GM19452 (cell line): ENCODE measurements around the gene MTARC2.
A peak's percentile ranks its signal among the peaks of the same experiment; 100 is the strongest.

Source experiments
- ATAC-seq: cut with Tn5 transposase; IDR thresholded peaks from one replicate; pipeline ENCODE4 v1.9.1; 2021; ENCODE audit not compliant: unreplicated experiment

Gene MTARC2

DNA sequence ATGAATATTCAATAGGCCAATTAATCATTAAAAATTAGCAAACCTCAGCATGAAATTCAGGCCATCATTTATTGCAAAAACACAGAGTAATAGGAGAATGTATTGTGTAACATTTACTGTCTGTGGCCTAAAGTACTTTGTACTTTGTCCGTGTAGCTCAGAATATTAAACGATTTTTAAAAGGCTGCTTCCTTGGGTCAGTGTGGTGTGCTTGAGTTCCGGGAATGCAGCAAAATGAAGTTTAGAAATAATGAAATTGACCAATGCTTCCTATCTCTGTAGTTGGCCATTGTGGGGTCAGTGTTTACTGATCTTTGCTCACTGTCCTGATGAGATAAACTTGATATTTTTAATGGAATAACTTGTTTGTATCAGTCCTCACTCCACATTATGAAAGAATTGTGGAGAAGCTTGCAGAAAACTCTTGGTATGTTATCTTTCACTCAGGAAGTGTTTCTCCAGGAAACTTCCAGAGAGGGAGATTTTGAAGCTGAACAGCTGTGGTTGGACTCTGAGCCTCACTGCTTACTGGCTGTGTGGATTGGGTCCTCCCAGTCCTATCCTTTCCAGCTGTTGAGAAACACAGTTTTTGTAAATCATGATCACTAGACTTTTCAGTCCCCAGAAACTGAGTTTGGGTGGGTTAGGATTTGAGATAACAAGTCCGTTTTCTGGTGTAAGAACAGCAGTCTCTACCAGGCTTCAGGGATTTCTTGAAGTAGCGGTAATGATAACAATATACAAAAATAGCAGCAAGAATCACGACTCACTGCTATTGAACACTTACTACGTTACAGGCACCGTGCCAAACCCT lies 19.4 kb downstream of the MTARC2 start:
- ATAC-seq: no peak

DNA sequence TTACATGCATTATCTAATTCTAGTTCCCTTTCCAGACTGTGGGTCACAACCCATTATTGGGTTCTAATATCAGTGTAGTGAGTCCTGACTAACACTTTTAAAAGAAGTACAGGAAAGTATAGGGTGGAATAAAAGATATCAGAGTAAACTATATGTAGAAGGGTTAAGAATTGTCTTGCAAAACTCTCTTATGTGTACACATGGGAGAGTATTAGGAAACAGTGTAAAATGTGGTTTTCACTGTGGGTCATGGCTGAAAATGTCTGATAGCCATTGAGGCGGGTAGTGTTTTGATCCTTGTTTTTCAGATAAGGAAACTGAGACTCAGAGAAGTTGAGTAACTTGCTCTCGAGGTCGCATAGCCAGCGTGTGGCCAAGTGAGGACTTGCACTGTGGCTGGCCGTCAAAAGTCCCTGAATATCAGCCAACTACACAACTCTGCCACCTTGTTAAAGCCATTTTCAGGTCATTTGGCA lies 20.0 kb downstream of the MTARC2 start:
- ATAC-seq: no peak

DNA sequence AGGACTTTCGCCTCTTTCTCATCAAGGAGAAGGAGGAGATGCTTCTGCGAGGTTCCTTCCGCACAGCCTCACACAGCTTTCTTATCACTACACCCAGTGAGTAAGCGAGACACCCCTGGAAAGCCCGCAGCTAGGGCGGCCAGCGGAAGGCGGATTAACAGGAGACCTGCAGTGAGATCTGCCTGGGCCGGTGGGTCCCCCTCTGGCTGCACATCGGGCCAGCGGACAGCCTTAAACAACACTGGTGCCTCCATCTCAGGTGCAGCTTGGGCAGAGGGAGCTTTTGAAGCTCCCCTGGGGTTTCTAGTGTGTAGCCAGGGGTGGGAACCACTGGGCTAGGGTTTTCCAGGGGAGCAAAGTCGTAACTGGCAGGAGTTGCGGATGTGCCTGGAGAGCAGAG lies 21.1 kb downstream of the MTARC2 start:
- ATAC-seq: no peak

DNA sequence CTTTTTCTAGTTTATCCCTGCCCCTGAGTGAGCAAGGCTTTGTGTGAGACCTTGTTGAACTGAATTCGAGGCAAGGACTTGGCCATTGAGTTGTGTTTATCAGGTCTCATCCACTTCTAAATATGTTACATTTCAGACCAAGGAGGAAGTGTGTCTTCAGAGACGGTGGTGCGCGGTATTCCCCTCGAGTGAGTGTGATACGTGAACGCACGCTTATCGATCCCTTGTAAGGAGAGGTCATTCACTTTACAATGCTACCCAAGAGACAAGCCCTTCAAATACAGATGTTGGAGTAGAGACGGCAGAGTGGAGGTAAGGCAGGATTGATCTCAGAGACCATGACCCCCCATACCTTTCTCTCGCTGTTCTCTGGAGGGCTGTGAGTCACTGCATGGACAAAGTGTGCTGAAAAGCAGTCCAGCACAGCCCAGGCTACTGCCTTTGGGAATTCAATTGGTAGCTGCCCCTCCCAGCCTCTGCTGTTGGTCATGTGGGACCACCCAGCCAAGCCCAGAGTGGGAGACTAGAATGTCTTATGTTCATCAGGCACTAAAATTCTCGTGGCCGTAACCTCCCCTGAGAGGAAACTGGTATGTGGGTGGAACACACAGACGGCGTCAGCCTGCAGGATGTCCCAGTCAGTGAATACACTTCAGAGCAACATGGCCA lies 22.3 kb downstream of the MTARC2 start:
- peak; percentile 58 for ATAC-seq

DNA sequence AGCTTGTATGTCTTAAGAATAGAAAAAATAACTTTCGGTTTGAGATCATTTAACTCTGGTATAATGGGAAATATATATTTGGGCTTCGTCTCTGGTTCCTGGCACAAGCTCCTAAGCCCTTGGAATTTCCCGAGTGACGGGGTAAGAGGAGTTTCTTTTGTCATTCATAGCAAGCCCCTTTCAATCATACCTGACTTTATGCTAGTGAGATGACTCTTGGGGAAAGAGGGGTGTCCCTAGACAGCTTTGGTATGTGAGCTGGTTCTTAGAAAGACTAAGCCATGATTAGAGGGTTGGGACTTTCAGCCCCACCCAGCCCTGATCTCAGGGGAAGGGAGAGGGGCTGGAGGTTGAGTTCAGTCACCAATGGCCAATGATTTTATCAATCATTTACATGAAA lies 24.7 kb downstream of the MTARC2 start:
- no peak for ATAC-seq

DNA sequence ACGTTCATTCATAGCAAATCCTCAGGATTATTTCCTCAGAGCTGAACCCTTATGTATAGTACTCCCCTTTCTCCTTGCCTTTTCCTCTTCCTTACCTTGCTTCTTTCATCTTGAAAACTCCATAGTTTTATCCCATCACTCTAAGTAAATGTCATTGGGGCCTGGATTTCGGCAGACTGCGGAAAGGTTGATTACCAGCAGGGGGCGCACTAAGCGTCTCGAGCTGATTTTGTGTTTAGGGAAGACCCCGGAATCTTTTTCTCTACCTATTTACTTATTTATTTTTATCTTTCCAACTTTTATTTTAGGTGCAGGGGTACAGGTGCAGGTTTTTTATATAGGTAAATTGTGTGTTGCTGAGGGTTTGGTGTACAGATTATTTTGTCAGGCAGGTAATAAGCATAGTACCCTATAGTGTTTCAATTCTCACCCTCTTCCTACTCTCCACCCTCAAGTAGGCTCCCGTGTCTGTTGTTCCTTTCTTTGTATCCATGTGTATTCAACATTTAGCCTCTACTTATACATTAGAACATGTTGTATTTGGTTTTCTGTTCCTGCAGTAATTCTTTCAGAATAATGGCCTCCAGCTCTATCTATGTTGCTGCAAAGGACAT lies 27.2 kb downstream of the MTARC2 start:
- no peak for ATAC-seq

DNA sequence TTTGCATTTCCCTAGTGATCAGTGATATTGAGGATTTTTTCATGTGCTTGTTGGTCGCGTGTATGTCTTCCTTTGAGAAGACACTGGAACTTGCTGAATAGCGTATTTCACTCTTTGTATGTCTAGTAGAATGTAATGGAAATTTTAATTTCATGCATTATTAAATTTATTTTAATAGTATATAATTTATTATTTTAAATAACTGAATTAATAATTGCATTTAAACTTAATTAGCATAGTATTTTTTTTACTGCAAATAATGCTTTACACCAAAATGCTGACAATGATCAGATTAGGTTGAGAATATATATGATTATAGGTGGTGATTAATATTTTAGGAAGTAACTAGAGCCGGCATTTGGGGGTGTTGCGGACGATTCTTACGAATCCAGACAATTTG lies 28.1 kb downstream of the MTARC2 start:
- no peak for ATAC-seq

DNA sequence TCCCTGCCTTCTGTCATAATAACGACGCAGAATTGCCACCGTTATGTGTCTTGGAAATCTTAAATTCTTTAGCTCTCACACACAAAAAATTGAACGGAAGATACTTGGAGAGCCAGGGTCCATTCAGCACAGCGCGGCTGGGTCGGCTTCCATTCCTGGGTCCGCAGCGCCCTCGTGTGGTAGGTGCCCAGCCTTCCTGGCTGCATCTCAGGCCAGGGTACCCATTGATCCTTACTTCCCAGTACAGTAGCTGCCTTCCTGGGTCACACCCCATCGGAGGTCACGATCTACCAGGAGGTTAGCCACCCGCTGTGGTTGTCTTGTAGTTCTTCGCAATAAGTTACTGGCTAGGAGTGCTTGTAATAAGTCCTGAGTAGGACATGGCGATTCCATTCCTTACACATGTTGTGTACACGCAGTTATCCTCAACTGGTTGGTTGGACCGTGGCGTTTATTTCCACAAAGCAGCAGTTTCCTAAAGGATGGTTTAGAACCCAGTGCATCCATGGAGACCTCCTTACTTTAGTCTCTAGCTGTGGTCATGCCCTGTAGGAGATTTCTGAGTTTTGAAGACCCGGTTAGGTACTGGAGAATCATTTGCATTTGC lies 28.7 kb downstream of the MTARC2 start:
- peak; percentile 87 for ATAC-seq

DNA sequence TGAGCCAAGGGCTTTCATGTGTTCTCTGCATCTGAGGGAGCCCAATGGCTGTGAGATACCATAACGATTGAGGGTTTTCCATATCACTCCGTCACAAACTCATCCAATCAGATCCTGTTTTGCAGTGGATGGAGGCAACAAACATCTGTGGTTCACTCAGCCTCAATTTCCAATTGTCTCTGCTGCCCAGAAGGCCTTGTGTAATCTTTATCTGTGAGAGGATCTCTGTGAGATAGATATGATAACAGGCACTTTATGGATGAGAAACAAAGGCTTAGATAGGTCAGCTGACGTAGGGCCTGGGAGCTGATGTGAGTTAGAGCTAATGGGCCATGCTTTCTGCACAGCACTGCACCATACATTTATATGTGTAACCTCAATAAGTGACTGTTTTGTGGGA lies 35.3 kb downstream of the MTARC2 start:
- ATAC-seq: no peak

DNA sequence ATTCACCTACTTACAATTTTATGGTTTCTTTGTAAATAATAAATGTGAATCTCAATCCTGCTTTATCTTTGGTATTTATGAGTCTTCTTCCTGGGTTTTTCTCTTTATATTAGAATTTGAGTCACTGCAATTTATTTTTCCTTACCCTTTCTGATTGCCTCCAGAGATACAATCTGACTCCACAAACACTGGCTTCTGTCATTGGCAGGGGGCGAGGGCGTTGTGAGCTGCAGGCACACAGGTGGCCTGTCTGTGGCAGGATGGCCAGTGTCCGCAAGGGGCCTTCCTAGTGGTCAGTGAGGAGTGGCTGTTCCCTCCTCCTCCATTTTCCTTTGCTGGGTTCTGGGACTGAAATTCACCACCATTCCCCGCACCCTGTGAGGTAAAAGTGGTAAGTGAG lies 36.6 kb downstream of the MTARC2 start:
- ATAC-seq: no peak

DNA sequence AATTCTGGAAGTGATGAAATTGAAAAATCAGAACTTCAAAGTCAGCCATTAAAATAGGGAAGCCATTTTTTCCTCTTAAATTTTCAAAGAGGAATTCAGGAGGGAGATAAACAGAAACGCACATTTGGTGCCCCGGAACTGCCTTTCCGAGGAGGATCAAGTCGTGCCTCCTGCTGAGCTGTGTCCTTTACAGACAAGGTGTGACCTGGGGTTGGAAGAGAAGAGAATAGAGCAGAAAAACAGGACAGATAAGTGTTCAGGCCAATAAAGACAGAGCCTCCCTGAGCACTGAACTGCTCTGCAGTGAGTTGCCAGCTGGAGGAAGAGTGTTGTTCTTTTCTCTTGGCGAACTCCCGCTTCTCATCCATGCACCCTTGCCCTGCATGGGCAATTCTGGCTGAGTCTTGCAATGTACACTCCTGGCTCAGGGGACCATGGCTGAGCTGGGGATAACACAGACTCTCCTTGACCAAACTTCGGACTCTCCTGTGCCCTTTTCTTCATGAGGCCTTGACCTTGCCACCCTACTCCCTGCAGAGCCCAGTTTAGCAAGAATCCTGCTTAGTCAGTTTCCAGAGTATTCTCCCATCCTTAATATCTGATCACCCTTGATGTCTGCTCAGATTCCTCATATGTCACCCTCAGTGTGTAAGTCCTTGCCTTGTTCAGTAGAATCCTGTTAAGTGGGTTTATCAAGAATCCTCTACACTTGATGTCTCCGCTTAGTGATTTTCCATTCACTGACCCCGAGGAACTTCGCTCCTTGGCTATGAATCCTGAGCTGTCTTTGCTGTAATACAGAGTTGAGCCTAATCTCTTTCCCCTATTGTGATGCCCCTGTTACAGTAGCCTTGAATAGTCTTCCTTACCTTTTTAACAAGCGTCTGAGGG lies 37.3 kb downstream of the MTARC2 start:
- ATAC-seq: no peak

DNA sequence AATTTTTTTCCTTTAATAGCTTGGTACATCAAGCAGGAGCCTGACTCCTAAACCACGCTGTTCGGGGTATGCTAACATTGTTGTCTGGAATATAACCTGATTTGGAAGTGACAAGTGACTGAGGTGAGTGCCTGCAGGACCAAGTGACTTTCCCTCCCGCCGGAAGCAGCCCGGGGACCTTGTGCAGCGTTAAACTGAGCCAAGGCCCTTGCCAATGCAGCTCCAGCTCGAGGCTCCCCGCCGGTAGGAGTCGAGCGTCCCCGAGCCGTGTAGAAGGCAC lies 37.9 kb downstream of the MTARC2 start:
- ATAC-seq: no peak

DNA sequence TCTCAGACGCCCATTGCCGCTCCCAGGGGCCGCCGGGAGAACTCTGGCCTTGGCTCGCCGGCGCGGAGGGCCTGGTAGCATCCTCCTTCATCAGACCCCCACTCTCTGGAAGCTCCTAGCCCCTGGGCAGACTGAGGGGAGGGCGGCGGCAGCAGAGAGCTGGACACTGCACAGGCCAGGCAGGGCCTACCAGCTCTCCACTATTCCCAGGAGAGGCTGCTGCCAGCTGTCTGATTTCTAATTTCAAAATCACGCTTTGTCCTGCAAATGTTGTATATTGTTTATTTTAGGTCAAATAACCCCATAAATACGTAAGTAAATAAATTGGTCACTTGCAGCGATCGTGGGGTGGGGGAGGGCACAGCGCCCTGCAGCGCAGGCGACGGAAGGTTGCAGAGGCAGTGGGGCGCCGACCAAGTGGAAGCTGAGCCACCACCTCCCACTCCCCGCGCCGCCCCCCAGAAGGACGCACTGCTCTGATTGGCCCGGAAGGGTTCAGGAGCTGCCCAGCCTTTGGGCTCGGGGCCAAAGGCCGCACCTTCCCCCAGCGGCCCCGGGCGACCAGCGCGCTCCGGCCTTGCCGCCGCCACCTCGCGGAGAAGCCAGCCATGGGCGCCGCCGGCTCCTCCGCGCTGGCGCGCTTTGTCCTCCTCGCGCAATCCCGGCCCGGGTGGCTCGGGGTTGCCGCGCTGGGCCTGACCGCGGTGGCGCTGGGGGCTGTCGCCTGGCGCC lies 38.4 kb downstream of the MTARC2 start, which contains the start of gene MTARC1:
MTARC1 (plus strand) TSS at position 577 of the 732 bp plus-strand sequence; CDS start at position 609, 32 bp downstream.
- ATAC-seq: no peak

DNA sequence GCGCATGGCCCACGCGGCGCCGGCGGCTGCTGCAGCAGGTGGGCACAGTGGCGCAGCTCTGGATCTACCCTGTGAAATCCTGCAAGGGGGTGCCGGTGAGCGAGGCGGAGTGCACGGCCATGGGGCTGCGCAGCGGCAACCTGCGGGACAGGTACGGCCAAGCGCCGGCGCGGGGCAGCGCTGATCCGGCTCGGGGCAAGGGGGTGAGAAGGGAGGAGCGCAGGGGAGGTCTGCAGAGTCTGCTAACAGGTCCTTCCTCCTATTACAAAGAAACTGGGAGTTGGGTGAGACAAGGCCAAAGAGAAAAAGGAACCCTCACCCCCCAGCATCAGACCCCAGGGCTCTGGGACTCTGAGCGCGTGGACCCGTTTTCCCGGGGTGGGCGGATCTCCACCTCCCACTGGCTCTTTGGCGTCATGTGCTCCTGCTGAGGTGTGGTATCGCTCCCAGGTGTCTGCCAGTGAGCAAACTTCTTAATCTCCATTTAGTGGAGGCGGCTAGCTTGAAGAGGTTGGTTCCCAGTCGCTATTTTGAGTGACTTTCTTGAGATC lies 39.0 kb downstream of the MTARC2 start:
- ATAC-seq: no peak

DNA sequence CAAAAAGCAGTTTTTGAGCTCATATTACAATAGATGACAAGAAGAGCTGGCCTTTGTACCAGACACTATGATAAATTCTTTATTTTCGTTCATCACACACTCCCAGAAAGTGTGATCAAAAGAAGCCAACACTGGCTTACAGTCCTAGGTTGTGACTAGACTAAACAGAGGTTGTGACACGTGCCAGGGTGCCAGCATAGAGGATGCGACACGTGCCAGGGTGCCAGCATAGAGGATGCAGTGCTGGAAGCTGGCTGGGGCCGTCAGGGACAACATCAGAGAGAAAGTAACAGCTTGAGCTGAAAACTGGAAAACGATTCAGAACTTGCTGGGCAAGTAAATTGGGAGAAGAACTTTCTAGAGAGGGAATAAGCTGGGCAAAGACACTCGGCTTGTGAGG lies 40.8 kb downstream of the MTARC2 start:
- ATAC-seq: no peak

DNA sequence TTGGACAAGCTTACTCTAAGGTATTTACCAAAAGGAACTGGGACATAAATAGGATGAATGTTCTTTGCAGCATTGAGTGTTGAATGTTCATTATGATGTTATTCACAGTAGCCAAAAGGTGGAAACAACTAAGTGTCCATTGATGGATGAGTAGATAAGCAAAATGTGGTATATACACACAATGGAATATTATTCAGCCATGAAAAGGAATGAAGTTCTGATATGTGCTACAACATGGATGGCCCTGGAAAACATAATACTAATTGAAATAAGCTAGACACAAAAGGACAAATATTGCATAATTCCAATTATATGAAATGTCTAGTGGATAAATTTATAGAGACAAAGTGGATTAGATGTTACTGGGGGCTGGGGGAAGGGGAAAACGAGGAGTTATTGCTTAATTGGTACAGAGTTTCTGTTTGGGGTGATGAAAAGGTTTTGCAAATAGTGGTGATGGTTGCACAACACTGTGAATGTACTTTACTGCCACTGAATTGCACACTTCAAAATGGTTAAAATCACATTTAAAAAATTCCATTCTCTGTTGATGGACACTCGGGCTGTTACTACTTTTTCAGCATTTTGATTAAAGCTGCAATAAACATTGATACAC lies 41.5 kb downstream of the MTARC2 start:
- ATAC-seq: no peak

DNA sequence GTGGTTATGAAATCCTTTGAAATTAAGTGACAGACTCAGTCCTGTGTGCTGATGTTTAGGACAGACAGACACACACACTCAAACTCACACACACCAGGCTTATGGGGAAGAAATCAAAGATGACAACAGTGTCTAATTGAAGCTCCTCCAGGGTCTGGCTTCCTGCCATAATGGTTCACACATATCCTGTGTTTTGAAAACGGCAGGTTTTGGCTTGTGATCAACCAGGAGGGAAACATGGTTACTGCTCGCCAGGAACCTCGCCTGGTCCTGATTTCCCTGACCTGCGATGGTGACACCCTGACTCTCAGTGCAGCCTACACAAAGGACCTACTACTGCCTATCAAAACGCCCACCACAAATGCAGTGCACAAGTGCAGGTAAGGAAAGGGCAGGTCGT lies 43.2 kb downstream of the MTARC2 start:
- ATAC-seq: no peak

DNA sequence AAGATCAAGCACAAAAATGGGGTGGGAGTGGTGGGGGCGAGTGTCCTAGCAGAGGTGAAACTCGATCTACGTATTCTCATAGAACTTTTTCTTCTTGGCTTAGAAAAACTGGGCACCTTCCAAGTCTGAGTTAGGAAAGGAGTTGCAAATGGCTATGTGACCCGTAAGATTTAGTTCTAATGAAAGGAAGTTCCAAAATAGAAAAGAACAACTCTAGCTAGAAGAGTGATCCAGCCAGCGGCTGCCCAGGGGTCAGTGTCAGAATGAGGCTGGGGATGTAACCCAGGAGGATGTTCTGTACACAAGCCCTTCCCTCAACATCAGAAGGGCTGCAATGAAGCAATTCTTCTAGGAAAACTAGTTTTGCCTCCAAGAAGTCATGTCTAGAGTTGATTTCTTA lies 43.8 kb downstream of the MTARC2 start:
- no peak for ATAC-seq

DNA sequence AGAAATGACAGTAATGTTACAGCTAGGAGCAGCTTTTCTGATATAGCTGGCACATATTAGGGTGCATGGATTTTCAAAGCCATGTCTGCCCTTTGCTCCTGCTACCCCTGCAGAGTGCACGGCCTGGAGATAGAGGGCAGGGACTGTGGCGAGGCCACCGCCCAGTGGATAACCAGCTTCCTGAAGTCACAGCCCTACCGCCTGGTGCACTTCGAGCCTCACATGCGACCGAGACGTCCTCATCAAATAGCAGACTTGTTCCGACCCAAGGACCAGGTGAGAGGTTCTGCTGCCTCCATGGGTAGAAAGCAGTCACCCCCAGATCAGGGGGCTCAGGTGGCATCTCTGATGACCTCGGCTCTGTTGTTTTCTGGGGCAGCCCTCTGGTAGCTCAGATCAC lies 48.4 kb downstream of the MTARC2 start:
- no peak for ATAC-seq
